ENCODE results near the gene C16orf74. TPM values are rescaled to one million over a fixed set of nuclear protein-coding genes. Genes with fewer than 3 reads are reported as not detected.

C16orf74 gene
- total and polyA plus RNA-seq, 5 donors: 1.1 to 2.1 (median 1.5) TPM

DNA sequence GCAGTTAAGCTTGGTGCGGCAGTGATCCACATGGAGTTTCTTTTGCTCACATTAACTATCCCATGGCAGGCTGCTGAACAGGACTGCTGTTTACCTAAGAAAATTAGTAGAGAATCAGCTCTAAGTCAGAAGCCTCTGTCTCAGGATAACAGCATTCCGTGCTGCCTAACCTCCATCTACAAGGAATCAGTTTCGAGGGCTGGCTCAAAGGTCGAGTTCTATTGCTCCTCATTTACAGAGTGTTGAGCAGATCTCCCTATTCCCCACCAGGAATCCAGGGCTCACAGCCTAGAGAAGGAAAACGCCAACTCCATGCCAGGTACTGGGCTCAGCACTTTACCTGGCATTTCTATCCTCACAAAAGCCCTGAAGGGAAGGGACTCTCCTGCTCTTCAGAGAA is 72.1 kb downstream of the C16orf74 start:
- no peak for ATAC-seq
- no peaks in the 10 kb centered on the region for H3K27me3 ChIP-seq (ENCODE audit: control insufficient read depth, insufficient read depth)
- no peak overlapping the region for H3K27ac ChIP-seq (ENCODE audit: low read length)
- H3K4me1 ChIP-seq (ENCODE audit: control insufficient read depth, insufficient read depth, low read length): no peaks in the 10 kb centered on the region
- intact Hi-C loops (cut with DNase I): no loop called here
- no peak for DNase-seq
- no peak overlapping the region for H3K4me3 ChIP-seq (ENCODE audit: low read length)
- WGBS: 93% methylated on average over 5 of the region's 5 CpGs
- H3K9me3 ChIP-seq (ENCODE audit: control insufficient read depth, low read length): no peaks in the 10 kb centered on the region

DNA sequence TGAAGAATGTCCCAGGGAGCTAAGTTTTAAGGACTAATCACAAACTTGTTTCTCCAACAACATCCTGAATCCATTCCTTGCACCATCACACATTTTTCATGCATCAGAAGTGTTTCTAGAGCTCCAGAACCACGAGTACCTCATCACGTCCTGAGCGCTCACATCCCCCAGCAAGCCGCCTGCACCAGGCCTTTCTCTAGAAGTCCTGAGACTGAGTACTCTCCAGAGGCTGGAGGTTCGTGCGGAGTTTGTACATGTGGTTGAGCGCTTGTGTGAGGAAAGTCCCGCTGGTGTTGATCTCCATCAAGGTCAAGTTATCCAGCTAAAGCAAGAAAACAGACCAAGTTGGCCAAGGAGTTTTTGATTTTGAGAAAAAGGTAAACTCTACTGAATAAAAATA is 72.9 kb downstream of the C16orf74 start:
- ATAC-seq (no peak), DNase-seq (peak in 1 of 3 donors; percentile 16)
- no peak overlapping the region for H3K4me3 ChIP-seq (ENCODE audit: low read length)
- no peak overlapping the region for H3K27ac ChIP-seq (ENCODE audit: low read length)
- no peaks in the 10 kb centered on the region for H3K9me3 ChIP-seq (ENCODE audit: control insufficient read depth, low read length)
- 85% methylated on average over 8 of the region's 8 CpGs for WGBS
- H3K27me3 ChIP-seq (ENCODE audit: control insufficient read depth, insufficient read depth): no peaks in the 10 kb centered on the region
- peaks cover 2% of the 10 kb centered on the region for H3K4me1 ChIP-seq (ENCODE audit: control insufficient read depth, insufficient read depth, low read length)
- intact Hi-C loops (cut with DNase I): no loop called here

- DNase-seq (peak in 1 of 3 donors; percentile 1), ATAC-seq (no peak)
- intact Hi-C loops (cut with DNase I): no loop called here
- Histone ChIP-seq H3K27ac (ENCODE audit: low read length) (no peak overlapping the region), H3K9me3 (ENCODE audit: control insufficient read depth, low read length) (no peaks in the 10 kb centered on the region), H3K4me3 (ENCODE audit: low read length) (no peak overlapping the region), H3K27me3 (ENCODE audit: control insufficient read depth, insufficient read depth) (no peaks in the 10 kb centered on the region), H3K4me1 (ENCODE audit: control insufficient read depth, insufficient read depth, low read length) (peaks cover 2% of the 10 kb centered on the region)
- 88% methylated on average over 6 of the region's 6 CpGs for WGBS
Observed at GRCh38 chr16:85677383-85677967, 73.4 kb downstream of the C16orf74 start.

DNA sequence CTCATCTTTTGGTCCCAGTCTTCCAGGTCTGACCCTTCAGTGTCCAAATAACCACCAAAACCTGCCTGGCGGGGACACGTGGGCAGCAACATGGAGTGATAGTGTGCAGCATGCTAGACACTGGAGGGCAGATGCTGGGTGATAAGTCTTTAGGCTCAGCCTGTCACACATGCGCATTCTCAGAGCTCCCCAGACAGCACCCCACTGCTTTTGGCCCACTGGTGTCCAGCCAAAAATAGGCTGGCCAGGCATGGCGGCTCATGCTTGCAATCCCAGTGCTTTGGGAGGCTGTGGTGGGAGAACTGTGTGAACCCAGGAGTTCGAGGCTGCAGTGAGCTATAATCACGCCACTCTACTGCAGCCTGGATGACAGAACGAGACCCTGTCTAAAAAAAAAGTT is 74.4 kb downstream of the C16orf74 start:
- DNase-seq: peak in 1 of 3 donors; percentile 16
- Histone ChIP-seq H3K4me3 (ENCODE audit: low read length) (no peak overlapping the region), H3K27ac (ENCODE audit: low read length) (no peak overlapping the region), H3K27me3 (ENCODE audit: control insufficient read depth, insufficient read depth) (no peaks in the 10 kb centered on the region), H3K9me3 (ENCODE audit: control insufficient read depth, low read length) (no peaks in the 10 kb centered on the region), H3K4me1 (ENCODE audit: control insufficient read depth, insufficient read depth, low read length) (peaks cover 2% of the 10 kb centered on the region)
- ATAC-seq: no peak
- intact Hi-C loops (cut with DNase I): no loop called here
- WGBS: 94% methylated on average over 7 of the region's 7 CpGs

GRCh38 chr16:85675251-85675874 is 75.5 kb downstream of the C16orf74 start:
- H3K9me3 ChIP-seq (ENCODE audit: control insufficient read depth, low read length): no peaks in the 10 kb centered on the region
- H3K4me1 ChIP-seq (ENCODE audit: control insufficient read depth, insufficient read depth, low read length): peaks cover 2% of the 10 kb centered on the region
- no peaks in the 10 kb centered on the region for H3K27me3 ChIP-seq (ENCODE audit: control insufficient read depth, insufficient read depth)
- DNase-seq: peak in 1 of 3 donors; percentile 9
- no peak for ATAC-seq
- intact Hi-C loops (cut with DNase I): no loop called here
- no peak overlapping the region for H3K4me3 ChIP-seq (ENCODE audit: low read length)
- 58% methylated on average over 4 of the region's 4 CpGs for WGBS
- no peak overlapping the region for H3K27ac ChIP-seq (ENCODE audit: low read length)

GRCh38 chr16:85674828-85675227 is 76.1 kb downstream of the C16orf74 start:
- Histone ChIP-seq H3K27me3 (ENCODE audit: control insufficient read depth, insufficient read depth) (no peaks in the 10 kb centered on the region), H3K4me3 (ENCODE audit: low read length) (no peak overlapping the region), H3K27ac (ENCODE audit: low read length) (no peak overlapping the region), H3K4me1 (ENCODE audit: control insufficient read depth, insufficient read depth, low read length) (peaks cover 2% of the 10 kb centered on the region), H3K9me3 (ENCODE audit: control insufficient read depth, low read length) (no peaks in the 10 kb centered on the region)
- intact Hi-C loops (cut with DNase I): no loop called here
- no peak for DNase-seq
- ATAC-seq: no peak
- WGBS: 88% methylated on average over 6 of the region's 6 CpGs

DNA sequence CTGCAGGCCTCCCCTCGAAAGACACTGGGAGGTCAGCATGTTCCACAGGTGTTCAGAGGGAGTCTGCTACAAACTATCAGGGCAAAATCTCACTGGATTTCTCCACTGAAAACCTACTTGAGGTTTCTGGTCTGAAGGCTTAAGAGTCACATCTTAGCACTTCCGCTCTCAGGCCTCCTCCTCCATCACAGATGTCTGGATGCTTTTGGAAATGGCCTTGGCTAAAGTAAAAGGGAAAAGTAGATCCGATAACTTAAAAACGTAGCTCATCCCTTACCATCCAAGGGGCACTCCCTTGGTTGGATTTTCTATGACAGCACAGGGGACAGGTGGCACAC is 76.5 kb downstream of the C16orf74 start:
- peaks cover 2% of the 10 kb centered on the region for H3K4me1 ChIP-seq (ENCODE audit: control insufficient read depth, insufficient read depth, low read length)
- H3K9me3 ChIP-seq (ENCODE audit: control insufficient read depth, low read length): no peaks in the 10 kb centered on the region
- WGBS: 59% methylated on average over 4 of the region's 4 CpGs
- DNase-seq (peak in 1 of 3 donors; percentile 1), ATAC-seq (no peak)
- intact Hi-C loops (cut with DNase I): no loop called here
- no peak overlapping the region for H3K27ac ChIP-seq (ENCODE audit: low read length)
- H3K27me3 ChIP-seq (ENCODE audit: control insufficient read depth, insufficient read depth): no peaks in the 10 kb centered on the region
- H3K4me3 ChIP-seq (ENCODE audit: low read length): no peak overlapping the region

DNA sequence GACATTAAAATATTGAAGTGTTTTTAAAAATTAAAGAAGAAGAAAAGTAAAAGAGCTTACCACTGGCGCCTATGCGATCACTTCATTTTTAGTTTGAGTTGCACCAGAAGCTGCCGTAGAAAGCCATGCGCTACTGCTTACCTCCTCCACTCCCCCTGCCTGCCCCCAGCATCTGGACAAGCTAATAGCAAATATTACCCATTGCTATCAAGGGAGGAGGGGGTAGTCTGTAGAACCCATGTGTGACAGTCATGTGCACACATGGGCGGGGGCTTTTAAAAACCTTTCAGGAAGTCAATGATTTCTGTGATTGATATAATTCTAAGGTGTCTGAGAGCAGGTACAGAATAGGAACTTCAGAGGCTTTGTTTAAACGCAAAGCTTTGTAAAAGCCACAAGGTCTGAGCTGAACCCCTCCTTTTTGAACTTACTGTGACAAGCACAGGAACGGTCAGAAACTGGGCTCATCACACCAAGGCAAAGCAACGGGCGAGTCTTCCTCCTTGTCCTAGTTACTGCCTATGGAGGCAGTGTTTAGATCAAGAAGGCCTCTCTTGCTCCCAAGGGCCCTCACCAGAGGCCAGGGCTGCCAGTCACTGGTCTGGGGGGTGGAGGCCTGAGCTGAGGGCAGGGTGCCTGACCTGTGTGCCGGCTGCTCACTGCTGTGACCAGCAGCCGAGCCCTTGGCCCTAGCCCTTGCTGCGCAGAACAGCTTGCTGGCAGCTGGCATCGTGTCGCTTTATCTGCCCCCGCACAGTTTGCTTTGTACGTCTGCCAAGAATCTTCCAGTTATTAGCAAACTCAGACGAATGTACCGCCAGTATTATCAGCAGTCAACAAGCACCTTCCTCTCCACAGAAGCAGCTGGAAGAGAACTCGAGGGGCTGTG is 77.1 kb downstream of the C16orf74 start:
- H3K27me3 ChIP-seq (ENCODE audit: control insufficient read depth, insufficient read depth): no peaks in the 10 kb centered on the region
- DNase-seq (peak; percentile 67 to 90 (median 85)), ATAC-seq (peak; percentile 91 to 94)
- H3K9me3 ChIP-seq (ENCODE audit: control insufficient read depth, low read length): no peaks in the 10 kb centered on the region
- intact Hi-C loops (cut with DNase I): no loop called here
- H3K4me1 ChIP-seq (ENCODE audit: control insufficient read depth, insufficient read depth, low read length): peaks cover 2% of the 10 kb centered on the region
- no peak overlapping the region for H3K4me3 ChIP-seq (ENCODE audit: low read length)
- WGBS: 39% methylated on average over 19 of the region's 19 CpGs
- peak overlapping the region; percentile 14 for H3K27ac ChIP-seq (ENCODE audit: low read length)

DNA sequence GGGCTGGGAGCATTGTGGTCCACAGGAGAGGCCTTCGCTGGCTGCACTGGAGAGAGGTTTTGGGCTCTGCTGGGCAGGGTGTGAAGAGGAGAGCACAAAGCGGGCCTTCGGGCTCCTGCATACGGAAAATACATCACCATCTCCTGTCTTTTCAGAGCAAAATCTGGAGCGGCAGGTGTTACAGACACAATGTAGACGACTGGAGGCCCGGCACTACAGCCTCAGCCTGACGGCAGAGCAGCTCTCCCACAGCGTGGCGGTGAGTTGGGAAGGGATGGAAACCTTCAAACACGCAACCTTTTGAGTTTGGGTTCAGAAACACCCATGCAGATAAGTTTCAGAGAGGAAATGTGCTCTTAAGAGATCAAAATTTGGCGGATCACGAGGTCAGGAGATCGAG is 80.1 kb downstream of the C16orf74 start:
- Histone ChIP-seq H3K4me3 (ENCODE audit: low read length) (no peak overlapping the region), H3K27me3 (ENCODE audit: control insufficient read depth, insufficient read depth) (no peaks in the 10 kb centered on the region), H3K27ac (ENCODE audit: low read length) (no peak overlapping the region), H3K9me3 (ENCODE audit: control insufficient read depth, low read length) (no peaks in the 10 kb centered on the region), H3K4me1 (ENCODE audit: control insufficient read depth, insufficient read depth, low read length) (peaks cover 2% of the 10 kb centered on the region)
- 97% methylated on average over 14 of the region's 14 CpGs for WGBS
- intact Hi-C loops (cut with DNase I): no loop called here
- DNase-seq (peak in 1 of 3 donors; percentile 40), ATAC-seq (no peak)

DNA sequence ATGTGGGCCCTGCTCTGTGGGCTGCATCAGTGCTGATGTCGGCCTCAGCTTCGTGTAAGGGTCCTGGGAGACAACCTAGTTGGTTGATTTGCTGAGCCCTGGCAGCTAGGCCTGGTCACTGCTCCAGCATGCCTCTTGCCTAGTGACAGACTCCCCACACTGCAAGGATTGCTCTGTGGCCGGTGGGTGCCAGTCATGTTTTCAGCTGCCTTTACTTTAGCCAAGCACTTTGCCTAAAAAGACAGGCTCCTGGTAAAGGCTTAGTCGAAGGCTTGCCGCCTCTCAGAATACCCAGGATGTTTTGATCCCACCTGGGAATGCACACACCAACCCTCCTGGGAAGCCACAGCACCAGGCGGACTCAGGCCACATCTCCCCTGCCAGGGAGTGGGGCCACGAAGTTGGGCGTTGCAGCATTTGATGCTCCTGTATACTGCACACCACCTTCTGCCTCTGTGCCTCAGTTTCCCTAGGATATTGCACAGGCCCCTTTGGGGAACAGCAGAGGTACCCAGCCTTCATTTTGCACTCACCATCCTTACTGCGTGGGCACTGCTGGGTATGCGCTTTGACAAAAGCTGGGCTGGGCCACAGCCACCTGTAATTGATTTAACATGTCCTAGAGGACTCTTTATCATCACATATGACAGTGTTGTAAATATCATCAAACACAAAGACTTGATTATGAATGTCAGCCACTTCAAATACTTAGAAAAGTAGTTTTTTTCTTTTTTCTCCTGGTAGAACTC is 82.0 kb downstream of the C16orf74 start:
- WGBS: 95% methylated on average over 10 of the region's 10 CpGs
- intact Hi-C loops (cut with DNase I): no loop called here
- peak in 1 of 3 donors; percentile 42 for DNase-seq

More for the DNA sequence above, 82.0 kb downstream of the C16orf74 start:
- Histone ChIP-seq H3K27ac (ENCODE audit: low read length) (no peak overlapping the region), H3K4me1 (ENCODE audit: control insufficient read depth, insufficient read depth, low read length) (peaks cover 2% of the 10 kb centered on the region), H3K9me3 (ENCODE audit: control insufficient read depth, low read length) (no peaks in the 10 kb centered on the region), H3K4me3 (ENCODE audit: low read length) (no peak overlapping the region), H3K27me3 (ENCODE audit: control insufficient read depth, insufficient read depth) (no peaks in the 10 kb centered on the region)
- no peak for ATAC-seq

All from right cardiac atrium (tissue), 5 donors.